C4-2B (cell line): ENCODE measurements around the gene ENPP3.

Source experiments
- CTCF ChIP-seq: fragments of 450-650 bp; conservative IDR thresholded peaks from 2 replicates; pipeline ENCODE4 v1.5.1; 2017; ENCODE audit warnings: mild to moderate bottlenecking
- ZFX ChIP-seq: fragments of 450-650 bp; IDR thresholded peaks from 2 replicates; pipeline ENCODE4 v1.6.1; 2017

GRCh38 chr6:131687022-131687421, 49.9 kb downstream of the ENPP3 start:
- TF ChIP-seq CTCF (no peak), ZFX (no peak)
